ENCODE measurements around the gene ASAP2.

Gene ASAP2

GRCh38 chr2:9333591-9334171 is 127.1 kb downstream of the ASAP2 start:
- H3K27me3 ChIP-seq (ENCODE audit: low read depth, low read length) = no peaks in the 10 kb centered on the region
- H3K36me3 ChIP-seq (ENCODE audit: control insufficient read depth in 1 of 2, insufficient read depth in 2 of 2, low read length in 2 of 2) = peaks cover 0 to 18% of the 10 kb centered on the region in 2 donors
- H3K4me3 ChIP-seq (ENCODE audit: low read depth in 1 of 2, low read length in 2 of 2) = no peak overlapping the region
- peaks cover 8 to 26% of the 10 kb centered on the region in 2 donors for H3K4me1 ChIP-seq (ENCODE audit: control insufficient read depth in 1 of 2, insufficient read depth in 2 of 2, low read length in 2 of 2)
- H3K27ac ChIP-seq (ENCODE audit: low read length) = peak overlapping the region; percentile 41
- no peaks in the 10 kb centered on the region for H3K9me3 ChIP-seq (ENCODE audit: control insufficient read depth in 1 of 2, low read length in 2 of 2)

- H3K4me3 ChIP-seq (ENCODE audit: low read depth in 1 of 2, low read length in 2 of 2) = no peak overlapping the region
- peaks cover 0 to 12% of the 10 kb centered on the region in 2 donors for H3K36me3 ChIP-seq (ENCODE audit: control insufficient read depth in 1 of 2, insufficient read depth in 2 of 2, low read length in 2 of 2)
- no peak overlapping the region for H3K27ac ChIP-seq (ENCODE audit: low read length)
- no peaks in the 10 kb centered on the region for H3K27me3 ChIP-seq (ENCODE audit: low read depth, low read length)
- H3K4me1 ChIP-seq (ENCODE audit: control insufficient read depth in 1 of 2, insufficient read depth in 2 of 2, low read length in 2 of 2) = peaks cover 8 to 26% of the 10 kb centered on the region in 2 donors
- H3K9me3 ChIP-seq (ENCODE audit: control insufficient read depth in 1 of 2, low read length in 2 of 2) = no peaks in the 10 kb centered on the region
Measured at GRCh38 chr2:9334761-9335160, 128.1 kb downstream of the ASAP2 start.

- Histone ChIP-seq H3K27ac (ENCODE audit: low read length) (peak overlapping the region; percentile 6), H3K9me3 (ENCODE audit: control insufficient read depth in 1 of 2, low read length in 2 of 2) (no peaks in the 10 kb centered on the region), H3K36me3 (ENCODE audit: control insufficient read depth in 1 of 2, insufficient read depth in 2 of 2, low read length in 2 of 2) (peaks cover 0 to 9% of the 10 kb centered on the region in 2 donors), H3K4me1 (ENCODE audit: control insufficient read depth in 1 of 2, insufficient read depth in 2 of 2, low read length in 2 of 2) (peaks cover 8 to 23% of the 10 kb centered on the region in 2 donors), H3K27me3 (ENCODE audit: low read depth, low read length) (no peaks in the 10 kb centered on the region), H3K4me3 (ENCODE audit: low read depth in 1 of 2, low read length in 2 of 2) (no peak overlapping the region)
Measured at GRCh38 chr2:9335322-9335832, 128.8 kb downstream of the ASAP2 start.

GRCh38 chr2:9336241-9336575 is 129.6 kb downstream of the ASAP2 start:
- no peak overlapping the region for H3K4me3 ChIP-seq (ENCODE audit: low read depth in 1 of 2, low read length in 2 of 2)
- peaks cover 8 to 15% of the 10 kb centered on the region in 2 donors for H3K4me1 ChIP-seq (ENCODE audit: control insufficient read depth in 1 of 2, insufficient read depth in 2 of 2, low read length in 2 of 2)
- H3K9me3 ChIP-seq (ENCODE audit: control insufficient read depth in 1 of 2, low read length in 2 of 2) = no peaks in the 10 kb centered on the region
- no peak overlapping the region for H3K27ac ChIP-seq (ENCODE audit: low read length)
- no peaks in the 10 kb centered on the region for H3K27me3 ChIP-seq (ENCODE audit: low read depth, low read length)
- H3K36me3 ChIP-seq (ENCODE audit: control insufficient read depth in 1 of 2, insufficient read depth in 2 of 2, low read length in 2 of 2) = peaks cover 0 to 9% of the 10 kb centered on the region in 2 donors

- H3K9me3 ChIP-seq (ENCODE audit: control insufficient read depth in 1 of 2, low read length in 2 of 2) = no peaks in the 10 kb centered on the region
Measured at GRCh38 chr2:9336576-9337314, 130.1 kb downstream of the ASAP2 start.

GRCh38 chr2:9337901-9338300 is 131.3 kb downstream of the ASAP2 start:
- Histone ChIP-seq H3K4me1 (ENCODE audit: control insufficient read depth in 1 of 2, insufficient read depth in 2 of 2, low read length in 2 of 2) (peaks cover 8 to 15% of the 10 kb centered on the region in 2 donors), H3K4me3 (ENCODE audit: low read depth in 1 of 2, low read length in 2 of 2) (no peak overlapping the region), H3K9me3 (ENCODE audit: control insufficient read depth in 1 of 2, low read length in 2 of 2) (no peaks in the 10 kb centered on the region), H3K27ac (ENCODE audit: low read length) (no peak overlapping the region), H3K36me3 (ENCODE audit: control insufficient read depth in 1 of 2, insufficient read depth in 2 of 2, low read length in 2 of 2) (peaks cover 7 to 19% of the 10 kb centered on the region in 2 donors), H3K27me3 (ENCODE audit: low read depth, low read length) (no peaks in the 10 kb centered on the region)

More at GRCh38 chr2:9336576-9337314, 130.1 kb downstream of the ASAP2 start:
- H3K27me3 ChIP-seq (ENCODE audit: low read depth, low read length) = no peaks in the 10 kb centered on the region
- no peak overlapping the region for H3K4me3 ChIP-seq (ENCODE audit: low read depth in 1 of 2, low read length in 2 of 2)
- H3K4me1 ChIP-seq (ENCODE audit: control insufficient read depth in 1 of 2, insufficient read depth in 2 of 2, low read length in 2 of 2) = peaks cover 8 to 15% of the 10 kb centered on the region in 2 donors
- H3K36me3 ChIP-seq (ENCODE audit: control insufficient read depth in 1 of 2, insufficient read depth in 2 of 2, low read length in 2 of 2) = peaks cover 0 to 13% of the 10 kb centered on the region in 2 donors
- H3K27ac ChIP-seq (ENCODE audit: low read length) = no peak overlapping the region

GRCh38 chr2:9341337-9341887 is 134.8 kb downstream of the ASAP2 start:
- no peaks in the 10 kb centered on the region for H3K27me3 ChIP-seq (ENCODE audit: low read depth, low read length)
- H3K9me3 ChIP-seq (ENCODE audit: control insufficient read depth in 1 of 2, low read length in 2 of 2) = no peaks in the 10 kb centered on the region
- H3K27ac ChIP-seq (ENCODE audit: low read length) = no peak overlapping the region
- peaks cover 13 to 14% of the 10 kb centered on the region in 2 donors for H3K36me3 ChIP-seq (ENCODE audit: control insufficient read depth in 1 of 2, insufficient read depth in 2 of 2, low read length in 2 of 2)
- H3K4me3 ChIP-seq (ENCODE audit: low read depth in 1 of 2, low read length in 2 of 2) = no peak overlapping the region
- peaks cover 6 to 9% of the 10 kb centered on the region in 2 donors for H3K4me1 ChIP-seq (ENCODE audit: control insufficient read depth in 1 of 2, insufficient read depth in 2 of 2, low read length in 2 of 2)

- peaks cover 13 to 14% of the 10 kb centered on the region in 2 donors for H3K36me3 ChIP-seq (ENCODE audit: control insufficient read depth in 1 of 2, insufficient read depth in 2 of 2, low read length in 2 of 2)
- no peak overlapping the region for H3K4me3 ChIP-seq (ENCODE audit: low read depth in 1 of 2, low read length in 2 of 2)
- H3K27me3 ChIP-seq (ENCODE audit: low read depth, low read length) = no peaks in the 10 kb centered on the region
- no peak overlapping the region for H3K27ac ChIP-seq (ENCODE audit: low read length)
- no peaks in the 10 kb centered on the region for H3K9me3 ChIP-seq (ENCODE audit: control insufficient read depth in 1 of 2, low read length in 2 of 2)
- H3K4me1 ChIP-seq (ENCODE audit: control insufficient read depth in 1 of 2, insufficient read depth in 2 of 2, low read length in 2 of 2) = peaks cover 4 to 7% of the 10 kb centered on the region in 2 donors
Measured at GRCh38 chr2:9342659-9343058, 136.0 kb downstream of the ASAP2 start.

GRCh38 chr2:9343524-9343923 is 136.9 kb downstream of the ASAP2 start:
- no peaks in the 10 kb centered on the region for H3K9me3 ChIP-seq (ENCODE audit: control insufficient read depth in 1 of 2, low read length in 2 of 2)
- H3K36me3 ChIP-seq (ENCODE audit: control insufficient read depth in 1 of 2, insufficient read depth in 2 of 2, low read length in 2 of 2) = peaks cover 13 to 14% of the 10 kb centered on the region in 2 donors

GRCh38 chr2:9344434-9344833 is 137.8 kb downstream of the ASAP2 start:
- Histone ChIP-seq H3K27ac (ENCODE audit: low read length) (no peak overlapping the region), H3K4me3 (ENCODE audit: low read depth in 1 of 2, low read length in 2 of 2) (no peak overlapping the region), H3K9me3 (ENCODE audit: control insufficient read depth in 1 of 2, low read length in 2 of 2) (no peaks in the 10 kb centered on the region), H3K4me1 (ENCODE audit: control insufficient read depth in 1 of 2, insufficient read depth in 2 of 2, low read length in 2 of 2) (peaks cover 4 to 7% of the 10 kb centered on the region in 2 donors), H3K36me3 (ENCODE audit: control insufficient read depth in 1 of 2, insufficient read depth in 2 of 2, low read length in 2 of 2) (peaks cover 13 to 14% of the 10 kb centered on the region in 2 donors), H3K27me3 (ENCODE audit: low read depth, low read length) (no peaks in the 10 kb centered on the region)

More at GRCh38 chr2:9343524-9343923, 136.9 kb downstream of the ASAP2 start:
- H3K27me3 ChIP-seq (ENCODE audit: low read depth, low read length) = no peaks in the 10 kb centered on the region
- peaks cover 4 to 7% of the 10 kb centered on the region in 2 donors for H3K4me1 ChIP-seq (ENCODE audit: control insufficient read depth in 1 of 2, insufficient read depth in 2 of 2, low read length in 2 of 2)
- no peak overlapping the region for H3K4me3 ChIP-seq (ENCODE audit: low read depth in 1 of 2, low read length in 2 of 2)
- H3K27ac ChIP-seq (ENCODE audit: low read length) = no peak overlapping the region

GRCh38 chr2:9345343-9345742 is 138.7 kb downstream of the ASAP2 start:
- Histone ChIP-seq H3K27me3 (ENCODE audit: low read depth, low read length) (no peaks in the 10 kb centered on the region), H3K4me3 (ENCODE audit: low read depth in 1 of 2, low read length in 2 of 2) (no peak overlapping the region), H3K9me3 (ENCODE audit: control insufficient read depth in 1 of 2, low read length in 2 of 2) (no peaks in the 10 kb centered on the region), H3K36me3 (ENCODE audit: control insufficient read depth in 1 of 2, insufficient read depth in 2 of 2, low read length in 2 of 2) (peaks cover 13 to 14% of the 10 kb centered on the region in 2 donors), H3K4me1 (ENCODE audit: control insufficient read depth in 1 of 2, insufficient read depth in 2 of 2, low read length in 2 of 2) (peaks cover 4 to 7% of the 10 kb centered on the region in 2 donors), H3K27ac (ENCODE audit: low read length) (no peak overlapping the region)
